GM18499 (cell line): ENCODE measurements around the gene ARHGAP30.

Experiments
- ATAC-seq: cut with Tn5 transposase; IDR thresholded peaks from one replicate; pipeline ENCODE4 v1.9.1; 2021; ENCODE audit warnings: moderate number of reproducible peaks; ENCODE audit not compliant: insufficient read depth, unreplicated experiment

Gene ARHGAP30

GRCh38 chr1:161090617-161091016 is 20.9 kb upstream of the ARHGAP30 start:
- no peak for ATAC-seq

DNA sequence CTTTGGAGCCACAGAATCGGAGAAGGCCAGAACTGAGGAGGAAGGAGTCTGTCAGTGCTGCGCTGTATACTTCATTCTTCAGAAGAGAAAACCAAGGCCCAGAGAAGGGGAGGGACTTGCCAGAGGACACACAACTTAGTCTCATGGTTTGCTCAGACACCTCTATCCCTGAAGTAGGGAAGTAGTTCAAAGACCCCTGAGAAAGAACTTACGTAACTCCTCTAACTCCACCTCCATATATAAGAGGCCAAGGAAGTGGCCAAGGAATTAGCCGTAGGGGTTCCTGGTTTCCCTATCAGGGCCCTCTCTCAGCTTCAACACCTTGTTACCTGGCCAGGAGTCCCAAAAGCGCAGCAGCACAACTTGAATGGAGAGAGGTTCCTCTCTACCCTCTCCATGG is 20.2 kb upstream of the ARHGAP30 start:
- ATAC-seq: no peak

DNA sequence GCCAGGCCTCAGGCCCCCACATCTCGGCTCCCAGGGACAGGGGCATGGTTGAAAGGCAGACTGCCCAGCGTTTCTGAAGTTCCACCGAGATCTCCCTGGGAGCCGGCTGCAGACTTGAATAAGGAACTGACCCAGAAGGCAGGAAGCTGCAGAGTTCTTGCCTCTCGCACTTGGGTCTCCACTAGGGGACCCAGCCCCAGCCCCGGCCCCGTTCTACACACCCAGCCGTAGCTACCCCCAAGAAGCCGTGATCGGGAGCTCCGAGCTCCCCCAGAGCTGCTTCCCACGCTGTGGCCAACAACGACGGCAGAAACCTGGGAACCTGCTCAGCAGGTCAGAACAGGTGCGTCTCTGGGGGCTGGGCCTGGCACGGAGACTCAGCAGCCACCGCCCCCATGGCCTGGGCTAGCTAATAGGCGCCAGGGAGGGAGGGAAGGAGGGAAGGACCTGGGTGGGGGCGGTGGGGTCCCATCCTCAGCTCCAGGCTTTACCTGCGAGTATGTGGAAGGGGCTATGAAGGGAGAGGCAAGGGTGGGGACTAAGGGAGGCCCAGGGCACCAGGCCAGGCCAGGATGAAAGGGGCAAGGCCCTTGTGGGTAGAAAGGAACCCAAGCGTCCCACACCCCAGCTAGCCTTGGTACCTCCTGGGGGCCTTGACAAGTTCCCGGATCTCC is 19.7 kb upstream of the ARHGAP30 start, which contains the start of gene NECTIN4:
Gene NECTIN4, minus strand, starts transcription at position 308 of the 674 bp plus-strand sequence. Its CDS starts 262 bp downstream, at position 46.
- no peak for ATAC-seq

DNA sequence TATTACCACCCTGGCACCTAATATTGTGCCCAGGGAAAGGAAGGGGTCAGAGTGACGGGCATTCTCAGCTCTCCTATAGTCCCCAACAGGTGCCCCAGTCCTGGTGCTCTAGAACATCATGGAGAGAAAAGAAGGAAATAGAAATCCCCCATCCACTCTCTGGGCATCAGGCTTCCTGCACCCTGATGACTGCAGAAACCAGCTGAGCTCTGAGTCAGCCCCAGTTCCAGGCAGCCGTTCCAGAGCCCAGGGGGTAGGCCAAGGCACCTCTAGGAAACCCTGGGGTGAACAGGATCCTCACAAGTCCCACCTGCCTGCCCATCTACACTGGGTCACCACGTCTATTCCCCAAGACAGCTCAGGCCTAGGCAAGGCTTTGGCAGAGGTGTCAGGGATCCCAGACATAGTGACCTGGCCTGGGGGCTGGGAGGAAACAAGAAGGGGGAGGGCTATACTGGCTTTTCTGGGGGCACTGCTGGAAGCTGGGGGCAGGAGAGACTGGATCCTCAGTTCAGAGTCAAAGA is 19.0 kb upstream of the ARHGAP30 start:
- no peak for ATAC-seq

GRCh38 chr1:161086457-161086856 is 16.8 kb upstream of the ARHGAP30 start:
- ATAC-seq: no peak

DNA sequence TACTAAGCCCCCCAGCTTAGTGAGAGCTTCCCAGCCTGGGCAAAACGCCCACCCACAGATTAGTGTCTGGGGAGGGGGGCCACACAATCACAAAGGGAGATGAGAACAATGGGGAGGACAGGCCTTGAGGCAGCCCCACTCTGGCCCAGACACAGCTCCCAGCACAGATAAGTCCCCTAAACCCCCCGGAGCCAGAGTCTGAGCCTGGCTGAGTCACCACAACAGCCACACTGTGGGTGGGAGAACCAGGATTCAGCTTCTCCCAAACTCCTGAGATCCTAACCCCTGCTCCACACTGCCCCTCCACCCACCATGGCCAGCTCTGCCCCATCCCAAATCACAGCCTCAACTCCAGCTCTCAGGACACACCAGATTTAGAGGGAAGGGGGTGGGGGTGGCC is 15.5 kb upstream of the ARHGAP30 start:
- no peak for ATAC-seq

GRCh38 chr1:161084597-161084988 is 14.9 kb upstream of the ARHGAP30 start:
- no peak for ATAC-seq

- ATAC-seq: no peak
Observed at GRCh38 chr1:161083748-161084596, 14.3 kb upstream of the ARHGAP30 start.

- no peak for ATAC-seq
Observed at GRCh38 chr1:161082996-161083747, 13.5 kb upstream of the ARHGAP30 start.

GRCh38 chr1:161082483-161082882 is 12.8 kb upstream of the ARHGAP30 start:
- ATAC-seq: no peak

GRCh38 chr1:161081519-161081918 is 11.8 kb upstream of the ARHGAP30 start:
- ATAC-seq: no peak

DNA sequence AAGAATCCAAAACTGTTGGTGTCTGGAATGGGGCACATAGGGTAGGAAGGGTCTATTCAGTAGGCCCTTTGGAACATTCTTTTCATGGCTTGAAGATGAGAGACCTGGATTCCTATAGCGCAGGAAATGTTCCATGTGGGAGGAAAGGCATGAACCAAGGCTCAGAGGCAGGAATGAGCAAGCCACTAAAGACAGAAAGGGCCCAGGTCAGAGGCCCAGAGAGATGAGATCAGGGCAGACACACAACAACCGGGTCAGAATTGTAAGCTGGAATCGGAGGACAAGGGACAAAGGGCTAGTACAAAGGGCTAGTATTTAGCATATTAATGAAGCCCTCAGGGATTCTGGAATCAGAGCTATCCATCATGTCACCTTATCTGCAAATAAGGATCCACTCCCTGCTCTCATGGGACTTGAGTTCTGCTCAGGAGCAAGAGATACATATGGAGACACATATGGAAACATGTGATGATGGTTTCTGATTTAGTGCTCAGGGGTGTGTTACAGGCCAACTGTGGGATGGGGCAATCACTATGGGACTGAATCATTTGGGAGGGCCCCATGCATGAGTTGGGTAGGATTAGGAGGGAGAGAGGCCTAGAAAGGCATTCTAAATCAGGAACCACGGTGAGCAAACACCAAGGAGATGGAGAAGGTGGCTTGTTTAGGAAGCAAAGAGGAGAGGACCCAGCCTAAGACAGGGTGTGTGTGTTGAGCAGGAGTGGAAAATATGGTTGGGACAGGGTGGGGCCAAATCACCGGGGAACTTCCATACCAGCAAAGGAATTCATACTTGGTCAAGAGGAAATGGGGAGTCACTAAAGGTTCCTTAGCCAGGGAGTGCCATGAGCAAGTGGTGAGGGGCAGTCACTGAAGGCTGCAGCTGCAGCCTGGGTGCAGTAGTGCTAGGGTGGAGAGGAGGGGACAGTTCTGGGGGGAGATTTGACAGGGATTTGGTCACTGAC is 11.0 kb upstream of the ARHGAP30 start:
- no peak for ATAC-seq

DNA sequence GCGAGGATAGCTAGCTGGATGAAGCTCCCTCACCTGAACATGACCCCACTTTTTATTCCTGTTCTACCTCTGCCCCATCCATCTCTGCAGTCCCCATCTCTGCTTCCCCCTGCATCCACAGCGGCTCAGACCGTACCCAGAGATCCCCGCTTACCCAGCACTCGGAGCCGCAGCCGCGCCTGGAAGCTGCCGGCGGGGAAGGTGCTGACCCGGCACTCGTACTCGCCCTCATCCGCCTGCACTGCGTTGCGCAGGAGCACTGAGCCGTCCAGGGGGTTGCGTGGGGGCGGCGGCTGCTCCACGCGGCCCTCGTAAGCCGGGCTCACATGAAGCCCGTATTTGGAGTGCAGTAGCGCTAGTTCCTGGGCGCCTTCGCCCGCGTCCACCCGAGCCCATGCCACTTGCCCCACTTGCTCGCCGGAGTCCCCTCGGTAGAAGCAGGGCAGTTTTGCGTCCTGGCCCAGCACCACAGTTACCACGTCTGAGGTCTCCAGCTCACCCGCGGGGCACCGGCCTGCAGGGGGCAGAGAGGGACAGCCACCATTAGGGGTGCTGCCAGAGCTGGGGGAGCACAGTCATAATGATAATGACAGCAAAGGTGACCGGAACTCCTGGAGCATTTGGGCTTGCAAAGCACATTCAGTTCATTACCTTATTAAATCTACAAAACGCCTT is 9.9 kb upstream of the ARHGAP30 start:
- ATAC-seq: no peak

GRCh38 chr1:161077426-161077825 is 7.7 kb upstream of the ARHGAP30 start:
- ATAC-seq: no peak

DNA sequence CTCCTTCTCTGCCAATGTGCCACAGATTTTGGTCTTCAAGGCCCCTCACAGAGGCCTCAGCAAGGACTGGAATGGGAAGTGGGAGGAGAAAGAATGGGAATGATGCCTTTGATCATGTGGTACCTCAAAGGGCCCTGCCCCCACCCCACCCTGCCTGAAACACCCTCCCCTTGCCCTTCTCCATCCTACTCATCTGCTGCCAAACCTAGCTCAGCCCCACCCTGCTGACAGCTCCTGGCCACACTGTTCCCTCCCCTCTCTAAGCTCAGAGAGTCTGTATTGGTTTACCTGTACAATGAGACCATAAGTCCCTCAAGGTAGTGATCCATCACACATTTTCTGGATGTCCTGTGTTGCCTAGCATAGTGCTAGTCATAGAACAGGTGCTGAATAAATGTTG is 6.7 kb upstream of the ARHGAP30 start:
- ATAC-seq: no peak

DNA sequence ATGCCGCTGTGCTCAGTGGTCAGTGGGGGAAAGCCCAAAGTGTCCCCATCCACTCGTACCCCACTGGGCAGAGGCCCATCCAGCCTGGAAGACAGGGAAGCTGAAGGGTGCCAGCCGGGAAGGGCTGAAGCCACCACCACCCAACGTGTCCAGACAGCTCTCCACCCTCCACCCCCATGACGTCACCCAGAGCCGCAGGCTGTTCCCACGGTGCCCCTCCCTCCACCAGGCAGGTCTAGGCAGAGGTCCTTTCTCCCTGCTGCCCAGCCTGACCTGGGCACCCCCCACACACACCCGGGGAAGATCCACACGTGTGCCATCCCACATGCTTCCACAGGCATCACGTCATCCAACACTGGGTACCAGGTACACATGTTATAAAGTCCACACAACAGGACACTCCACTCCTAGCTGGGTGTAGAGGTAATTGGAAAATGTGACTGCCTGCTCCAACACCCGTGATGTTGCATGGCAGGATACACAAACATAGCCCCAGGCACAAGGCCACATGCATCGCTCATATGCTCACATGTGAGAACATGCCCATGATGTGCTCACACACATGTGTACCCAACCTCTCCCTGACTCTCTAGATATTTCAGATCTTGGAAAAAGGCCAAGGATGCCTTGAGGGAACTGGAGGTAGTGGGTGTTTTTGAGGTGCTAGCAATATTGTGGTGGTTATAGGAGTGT is 5.1 kb upstream of the ARHGAP30 start:
- no peak for ATAC-seq

DNA sequence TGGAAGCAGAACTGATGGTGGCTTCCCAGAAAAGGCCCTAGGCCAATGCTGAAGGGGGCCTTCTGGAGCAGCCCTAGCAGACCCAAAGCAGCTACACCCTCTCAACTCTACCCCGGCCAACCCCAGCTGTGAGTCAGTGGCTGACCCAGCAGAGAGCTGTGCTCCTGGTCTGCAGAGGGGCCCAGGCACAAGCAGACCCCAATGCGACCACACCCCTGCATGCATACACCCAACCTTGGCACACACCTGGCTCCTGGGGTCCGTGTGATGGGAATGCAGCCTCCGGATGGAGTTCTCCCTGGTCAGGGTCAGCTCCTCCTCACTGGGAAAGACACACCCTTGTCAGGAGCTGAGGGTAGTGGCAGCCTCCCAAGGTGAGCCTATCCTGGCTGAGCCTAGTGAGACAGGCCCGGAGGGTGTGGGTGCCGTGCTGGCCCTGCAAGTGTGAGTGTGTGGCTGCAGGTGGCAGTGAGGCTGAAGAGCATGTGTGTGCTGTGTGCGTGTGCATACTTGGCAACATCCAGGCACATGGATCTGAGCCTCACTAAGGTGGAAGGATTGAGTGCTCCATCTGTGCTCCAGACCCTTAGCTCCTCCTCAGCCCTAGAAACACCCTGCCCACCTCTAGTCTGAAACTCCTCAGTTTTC is 3.9 kb upstream of the ARHGAP30 start:
- no peak for ATAC-seq
